Activated naive CD4-positive, alpha-beta T cell treated with anti-CD3 and anti-CD28 coated beads, Interleukin-2, amount 50 U/mL, for 24 hours (primary cell): ENCODE results near the gene RTP1.
"Not testable (repeated sequence)": the region's sequence is repeated elsewhere in the genome, so short reads cannot be mapped to it uniquely, and the experiment has no call there.

Source experiments
- H3K27ac Mint-ChIP-seq: one replicate; pipeline ENCODE4 v1.8.0; 2021; ENCODE audit warnings: mild to moderate bottlenecking, mixed read lengths
- H3K27me3 Mint-ChIP-seq: one replicate; pipeline ENCODE4 v1.8.0; 2021; ENCODE audit warnings: mixed read lengths
- H3K36me3 Mint-ChIP-seq: one replicate; pipeline ENCODE4 v1.8.0; 2021; ENCODE audit warnings: mixed read lengths
- H3K4me1 Mint-ChIP-seq: one replicate; pipeline ENCODE4 v1.8.0; 2021; ENCODE audit warnings: mixed read lengths
- H3K4me3 Mint-ChIP-seq: one replicate; pipeline ENCODE4 v1.8.0; 2021; ENCODE audit warnings: mild to moderate bottlenecking, mixed read lengths
- H3K9me3 Mint-ChIP-seq: one replicate; pipeline ENCODE4 v1.8.0; 2021; ENCODE audit warnings: mixed read lengths

RTP1 gene

GRCh38 chr3:187211532-187212195, 14.4 kb downstream of the RTP1 start:
- Mint-ChIP-seq H3K27me3 (no peaks in the 10 kb centered on the region), H3K4me3 (no peak overlapping the region), H3K9me3 (no peaks in the 10 kb centered on the region), H3K4me1 (no peaks in the 10 kb centered on the region), H3K27ac (no peak overlapping the region), H3K36me3 (no peaks in the 10 kb centered on the region)

- H3K27ac Mint-ChIP-seq: no peak overlapping the region
- no peaks in the 10 kb centered on the region for H3K27me3 Mint-ChIP-seq
- H3K9me3 Mint-ChIP-seq: no peaks in the 10 kb centered on the region
- H3K4me1 Mint-ChIP-seq: no peaks in the 10 kb centered on the region
- H3K4me3 Mint-ChIP-seq: no peak overlapping the region
- H3K36me3 Mint-ChIP-seq: no peaks in the 10 kb centered on the region
Observed at GRCh38 chr3:187212196-187212545, 14.9 kb downstream of the RTP1 start.

GRCh38 chr3:187212705-187213104, 15.4 kb downstream of the RTP1 start:
- no peaks in the 10 kb centered on the region for H3K36me3 Mint-ChIP-seq
- H3K9me3 Mint-ChIP-seq: no peaks in the 10 kb centered on the region
- H3K27ac Mint-ChIP-seq: no peak overlapping the region
- H3K4me3 Mint-ChIP-seq: no peak overlapping the region
- H3K27me3 Mint-ChIP-seq: no peaks in the 10 kb centered on the region
- H3K4me1 Mint-ChIP-seq: no peaks in the 10 kb centered on the region

GRCh38 chr3:187213616-187214015, 16.3 kb downstream of the RTP1 start:
- H3K27ac Mint-ChIP-seq: no peak overlapping the region
- H3K4me3 Mint-ChIP-seq: no peak overlapping the region
- H3K9me3 Mint-ChIP-seq: no peaks in the 10 kb centered on the region
- no peaks in the 10 kb centered on the region for H3K4me1 Mint-ChIP-seq
- no peaks in the 10 kb centered on the region for H3K36me3 Mint-ChIP-seq
- H3K27me3 Mint-ChIP-seq: peaks cover under 1% of the 10 kb centered on the region

- no peaks in the 10 kb centered on the region for H3K4me1 Mint-ChIP-seq
- H3K9me3 Mint-ChIP-seq: no peaks in the 10 kb centered on the region
- H3K36me3 Mint-ChIP-seq: no peaks in the 10 kb centered on the region
- H3K4me3 Mint-ChIP-seq: no peak overlapping the region
- peaks cover 1% of the 10 kb centered on the region for H3K27me3 Mint-ChIP-seq
- H3K27ac Mint-ChIP-seq: no peak overlapping the region
Observed at GRCh38 chr3:187215460-187215859, 18.2 kb downstream of the RTP1 start.

GRCh38 chr3:187222801-187223200, 25.5 kb downstream of the RTP1 start:
- Mint-ChIP-seq H3K27me3 (peaks cover 4% of the 10 kb centered on the region), H3K9me3 (no peaks in the 10 kb centered on the region), H3K36me3 (no peaks in the 10 kb centered on the region), H3K4me3 (no peak overlapping the region), H3K27ac (no peak overlapping the region), H3K4me1 (no peaks in the 10 kb centered on the region)

- Mint-ChIP-seq H3K27ac (no peak overlapping the region), H3K4me3 (no peak overlapping the region), H3K36me3 (no peaks in the 10 kb centered on the region), H3K27me3 (peaks cover 4% of the 10 kb centered on the region), H3K9me3 (no peaks in the 10 kb centered on the region), H3K4me1 (no peaks in the 10 kb centered on the region)
Observed at GRCh38 chr3:187223799-187224198, 26.5 kb downstream of the RTP1 start.

GRCh38 chr3:187227658-187228258, 30.5 kb downstream of the RTP1 start:
- Mint-ChIP-seq H3K4me1 (no peaks in the 10 kb centered on the region), H3K4me3 (no peak overlapping the region), H3K27me3 (peaks cover 6% of the 10 kb centered on the region), H3K27ac (no peak overlapping the region), H3K9me3 (no peaks in the 10 kb centered on the region), H3K36me3 (no peaks in the 10 kb centered on the region)

- H3K9me3 Mint-ChIP-seq: no peaks in the 10 kb centered on the region
- peaks cover 6% of the 10 kb centered on the region for H3K27me3 Mint-ChIP-seq
- H3K27ac Mint-ChIP-seq: no peak overlapping the region
- H3K4me1 Mint-ChIP-seq: no peaks in the 10 kb centered on the region
- no peaks in the 10 kb centered on the region for H3K36me3 Mint-ChIP-seq
- H3K4me3 Mint-ChIP-seq: no peak overlapping the region
Observed at GRCh38 chr3:187228740-187229139, 31.5 kb downstream of the RTP1 start.

GRCh38 chr3:187230011-187230410, 32.7 kb downstream of the RTP1 start:
- no peaks in the 10 kb centered on the region for H3K4me1 Mint-ChIP-seq
- peaks cover 6% of the 10 kb centered on the region for H3K27me3 Mint-ChIP-seq
- no peak overlapping the region for H3K4me3 Mint-ChIP-seq
- H3K9me3 Mint-ChIP-seq: no peaks in the 10 kb centered on the region
- no peak overlapping the region for H3K27ac Mint-ChIP-seq
- no peaks in the 10 kb centered on the region for H3K36me3 Mint-ChIP-seq

GRCh38 chr3:187236962-187237361, 39.7 kb downstream of the RTP1 start:
- Mint-ChIP-seq H3K27me3 (no peaks in the 10 kb centered on the region), H3K27ac (no peak overlapping the region), H3K36me3 (no peaks in the 10 kb centered on the region), H3K9me3 (no peaks in the 10 kb centered on the region), H3K4me1 (no peaks in the 10 kb centered on the region), H3K4me3 (no peak overlapping the region)

GRCh38 chr3:187237741-187238140, 40.5 kb downstream of the RTP1 start:
- Mint-ChIP-seq H3K9me3 (no peaks in the 10 kb centered on the region), H3K27ac (no peak overlapping the region), H3K36me3 (no peaks in the 10 kb centered on the region), H3K27me3 (no peaks in the 10 kb centered on the region), H3K4me3 (no peak overlapping the region), H3K4me1 (no peaks in the 10 kb centered on the region)

GRCh38 chr3:187238239-187238638, 41.0 kb downstream of the RTP1 start:
- no peaks in the 10 kb centered on the region for H3K36me3 Mint-ChIP-seq
- no peaks in the 10 kb centered on the region for H3K9me3 Mint-ChIP-seq
- H3K27me3 Mint-ChIP-seq: no peaks in the 10 kb centered on the region
- no peaks in the 10 kb centered on the region for H3K4me1 Mint-ChIP-seq
- no peak overlapping the region for H3K4me3 Mint-ChIP-seq
- H3K27ac Mint-ChIP-seq: no peak overlapping the region

- not testable (repeated sequence) for H3K4me3 Mint-ChIP-seq, H3K9me3 Mint-ChIP-seq
Observed at GRCh38 chr3:187238835-187239234, 41.5 kb downstream of the RTP1 start.

GRCh38 chr3:187242435-187242834, 45.1 kb downstream of the RTP1 start:
- Mint-ChIP-seq H3K27me3 (no peaks in the 10 kb centered on the region), H3K9me3 (no peaks in the 10 kb centered on the region), H3K4me3 (no peak overlapping the region), H3K4me1 (peaks cover 7% of the 10 kb centered on the region), H3K27ac (no peak overlapping the region), H3K36me3 (no peaks in the 10 kb centered on the region)

More at GRCh38 chr3:187238835-187239234, 41.5 kb downstream of the RTP1 start:
- H3K27me3 Mint-ChIP-seq, H3K36me3 Mint-ChIP-seq, H3K27ac Mint-ChIP-seq, H3K4me1 Mint-ChIP-seq: not testable (repeated sequence)

- Mint-ChIP-seq H3K9me3 (no peaks in the 10 kb centered on the region), H3K27ac (no peak overlapping the region), H3K27me3 (no peaks in the 10 kb centered on the region), H3K4me3 (no peak overlapping the region), H3K36me3 (no peaks in the 10 kb centered on the region), H3K4me1 (peaks cover 10% of the 10 kb centered on the region)
Observed at GRCh38 chr3:187242900-187243299, 45.6 kb downstream of the RTP1 start.
